HEK293 (cell line): Measurements from ENCODE around the gene CPNE5.

Source experiments
- CTCF ChIP-seq: fragments of 450-650 bp; formaldehyde crosslinking; IDR thresholded peaks from 2 replicates; pipeline ENCODE4 v1.5.1; 2016; ENCODE audit warnings: missing biosample characterization, missing genetic modification characterization
- ZBTB11 ChIP-seq: fragments of 450-650 bp; formaldehyde crosslinking; conservative IDR thresholded peaks from 2 replicates; pipeline ENCODE4 v1.5.1; 2016; ENCODE audit warnings: low read depth, missing biosample characterization, missing genetic modification characterization
- ZFP41 ChIP-seq: fragments of 450-650 bp; formaldehyde crosslinking; IDR thresholded peaks from 2 replicates; pipeline ENCODE4 v1.5.1; 2016; ENCODE audit warnings: missing biosample characterization, missing genetic modification characterization, borderline replicate concordance
- ZNF24 ChIP-seq: fragments of 450-650 bp; formaldehyde crosslinking; IDR thresholded peaks from 2 replicates; pipeline ENCODE4 v1.5.1; 2016; ENCODE audit warnings: missing biosample characterization, missing genetic modification characterization

- no peak for TF ChIP-seq ZFP41
- no peak for TF ChIP-seq CTCF
- no peak for TF ChIP-seq ZNF24 (tag by site-specific recombination)
- no peak for TF ChIP-seq ZBTB11 (tag by site-specific recombination)
Observed at GRCh38 chr6:36733300-36733699, 105.9 kb downstream of the CPNE5 start.
